ENCODE measurements around the gene SKP1.

- TF ChIP-seq, protein P1, sequence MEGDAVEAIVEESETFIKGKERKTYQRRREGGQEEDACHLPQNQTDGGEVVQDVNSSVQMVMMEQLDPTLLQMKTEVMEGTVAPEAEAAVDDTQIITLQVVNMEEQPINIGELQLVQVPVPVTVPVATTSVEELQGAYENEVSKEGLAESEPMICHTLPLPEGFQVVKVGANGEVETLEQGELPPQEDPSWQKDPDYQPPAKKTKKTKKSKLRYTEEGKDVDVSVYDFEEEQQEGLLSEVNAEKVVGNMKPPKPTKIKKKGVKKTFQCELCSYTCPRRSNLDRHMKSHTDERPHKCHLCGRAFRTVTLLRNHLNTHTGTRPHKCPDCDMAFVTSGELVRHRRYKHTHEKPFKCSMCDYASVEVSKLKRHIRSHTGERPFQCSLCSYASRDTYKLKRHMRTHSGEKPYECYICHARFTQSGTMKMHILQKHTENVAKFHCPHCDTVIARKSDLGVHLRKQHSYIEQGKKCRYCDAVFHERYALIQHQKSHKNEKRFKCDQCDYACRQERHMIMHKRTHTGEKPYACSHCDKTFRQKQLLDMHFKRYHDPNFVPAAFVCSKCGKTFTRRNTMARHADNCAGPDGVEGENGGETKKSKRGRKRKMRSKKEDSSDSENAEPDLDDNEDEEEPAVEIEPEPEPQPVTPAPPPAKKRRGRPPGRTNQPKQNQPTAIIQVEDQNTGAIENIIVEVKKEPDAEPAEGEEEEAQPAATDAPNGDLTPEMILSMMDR (conservative IDR thresholded peaks at IDR 0.05 in 1 of 2, IDR thresholded peaks at IDR 0.05 in 1 of 2; ENCODE audit: extremely low read depth in 1 of 2, insufficient read depth in 1 of 2, low read depth in 1 of 2, low read length in 2 of 2): no peak
- TF ChIP-seq EZH2 (IDR thresholded peaks at IDR 0.05; ENCODE audit: borderline replicate concordance, low read length): no peak
These were observed 34.7 kb downstream of the SKP1 start for GRCh38 chr5:134142052-134142451.
